Spleen (tissue), 7 donors: Measurements from ENCODE around the gene YWHAQ.

Experiments
- POLR2A ChIP-seq, 3 donors: fragments of 450-650 bp; IDR thresholded peaks; one replicate each; pipeline ENCODE4 v1.5.1; 2017; ENCODE audit warnings: antibody characterized with exemption in 3 of 3, mild to moderate bottlenecking in 1 of 3
- POLR2AphosphoS5 ChIP-seq, 3 donors: sonication (generic); formaldehyde crosslinking; IDR thresholded peaks; one replicate each; pipeline ENCODE4 v1.5.1; 2017; ENCODE audit warnings: antibody characterized with exemption in 3 of 3
- TF ChIP-seq, protein P1 (sequence below), 11 experiments: fragments of 200-600 bp in 7 of 11; fragments of 450-650 bp in 4 of 11; sonication (generic) in 4 of 11; IDR thresholded peaks in 8 of 11; conservative IDR thresholded peaks in 3 of 11; 1 replicate in 7 of 11; 2 replicates in 4 of 11; pipeline versions ENCODE4 v1.4.0 to v1.8.0; 2016 to 2021; ENCODE audit warnings: antibody characterized with exemption in 11 of 11, inconsistent platforms in 4 of 11, mild to moderate bottlenecking in 1 of 11
- donor health status: DM: no; HTN: no; CAD: no; lungs with moderate emphysema.
- donor health status: DM: no; HTN: no; CAD: no.
- donor health status: DM: no; HTN: no; CAD: no.

DNA sequence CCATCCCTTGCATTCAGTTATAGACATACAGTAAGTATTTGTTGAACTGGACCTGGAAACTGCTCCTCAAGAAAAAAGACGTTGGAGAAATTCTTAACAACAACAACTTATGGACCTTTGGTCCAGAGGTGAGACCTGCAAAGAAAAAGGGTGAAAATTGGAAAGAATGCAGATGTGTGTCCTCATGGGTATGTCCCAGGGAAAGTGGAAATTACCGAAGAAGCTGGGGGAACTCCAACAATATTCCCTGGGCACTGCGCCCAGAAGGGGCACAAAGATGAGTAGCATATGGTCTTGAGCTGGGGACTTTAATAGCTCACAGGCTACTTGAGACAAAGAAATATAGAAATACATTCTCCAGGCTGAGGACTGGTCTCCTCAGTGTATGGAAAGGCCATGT, 35.5 kb upstream of the YWHAQ start:
- TF ChIP-seq POLR2AphosphoS5 (IDR thresholded peaks at IDR 0.05) = no peak
- TF ChIP-seq, protein P1, sequence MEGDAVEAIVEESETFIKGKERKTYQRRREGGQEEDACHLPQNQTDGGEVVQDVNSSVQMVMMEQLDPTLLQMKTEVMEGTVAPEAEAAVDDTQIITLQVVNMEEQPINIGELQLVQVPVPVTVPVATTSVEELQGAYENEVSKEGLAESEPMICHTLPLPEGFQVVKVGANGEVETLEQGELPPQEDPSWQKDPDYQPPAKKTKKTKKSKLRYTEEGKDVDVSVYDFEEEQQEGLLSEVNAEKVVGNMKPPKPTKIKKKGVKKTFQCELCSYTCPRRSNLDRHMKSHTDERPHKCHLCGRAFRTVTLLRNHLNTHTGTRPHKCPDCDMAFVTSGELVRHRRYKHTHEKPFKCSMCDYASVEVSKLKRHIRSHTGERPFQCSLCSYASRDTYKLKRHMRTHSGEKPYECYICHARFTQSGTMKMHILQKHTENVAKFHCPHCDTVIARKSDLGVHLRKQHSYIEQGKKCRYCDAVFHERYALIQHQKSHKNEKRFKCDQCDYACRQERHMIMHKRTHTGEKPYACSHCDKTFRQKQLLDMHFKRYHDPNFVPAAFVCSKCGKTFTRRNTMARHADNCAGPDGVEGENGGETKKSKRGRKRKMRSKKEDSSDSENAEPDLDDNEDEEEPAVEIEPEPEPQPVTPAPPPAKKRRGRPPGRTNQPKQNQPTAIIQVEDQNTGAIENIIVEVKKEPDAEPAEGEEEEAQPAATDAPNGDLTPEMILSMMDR (IDR thresholded peaks at IDR 0.05 in 8 of 11, conservative IDR thresholded peaks at IDR 0.05 in 3 of 11) = no peak
- no peak for TF ChIP-seq POLR2A (IDR thresholded peaks at IDR 0.05)
